Activated T-helper 1 cell treated with anti-CD3 and anti-CD28 coated beads, Interleukin-2, amount 50 U/mL, for 16 hours (primary cell): ENCODE data around the gene ACSS1.

Experiments used
- DNase-seq, 2 donors: peaks; one replicate each; pipeline ENCODE4 v3.0.0-alpha.2; 2020; ENCODE audit warnings: low read depth in 1 of 2, low spot score in 1 of 2

The ACSS1 gene

GRCh38 chr20:24979036-24979960 lies 78.6 kb downstream of the ACSS1 start:
- no peak for DNase-seq

DNA sequence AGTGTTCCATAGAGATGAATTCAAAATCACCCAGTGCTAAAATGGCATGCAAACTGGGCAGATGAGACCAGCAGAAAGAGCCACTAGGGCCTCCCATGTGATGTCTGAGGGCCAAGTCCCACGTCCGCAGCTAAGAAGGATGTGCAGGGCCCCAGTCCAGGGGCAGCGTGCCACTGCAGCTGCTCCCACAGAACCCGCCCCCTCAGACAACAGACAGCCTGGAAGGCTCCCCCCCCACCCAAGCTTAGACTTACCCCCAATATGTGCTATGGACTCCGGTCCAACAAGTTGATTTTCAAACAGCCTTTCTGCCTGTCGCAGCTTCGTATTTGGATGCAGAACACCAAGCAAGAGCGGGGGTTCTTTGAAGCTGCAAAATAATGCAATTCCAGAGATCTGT lies 79.4 kb downstream of the ACSS1 start:
- no peak for DNase-seq

DNA sequence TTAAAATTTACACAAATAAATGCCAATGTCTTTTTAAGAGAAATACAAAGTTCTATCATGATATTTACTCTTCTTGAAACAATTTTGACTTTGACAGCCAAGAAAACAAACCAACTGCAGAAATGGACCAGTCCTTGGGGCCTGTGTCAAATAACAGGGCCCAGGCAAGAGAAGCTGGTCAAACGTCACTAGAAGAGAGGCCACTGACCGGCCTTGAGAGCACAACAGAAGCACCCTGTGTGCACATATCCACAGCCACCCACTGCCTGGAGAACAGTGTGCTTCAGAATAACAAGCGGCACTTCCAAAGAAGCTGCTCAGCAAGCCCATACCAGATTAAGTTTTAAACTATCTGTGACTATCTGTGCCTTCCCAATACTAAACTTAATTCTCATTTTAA lies 80.1 kb downstream of the ACSS1 start:
- DNase-seq = no peak

GRCh38 chr20:24977336-24977735 lies 80.6 kb downstream of the ACSS1 start:
- no peak for DNase-seq

GRCh38 chr20:24972341-24972740 lies 85.6 kb downstream of the ACSS1 start:
- DNase-seq = no peak

- no peak for DNase-seq
Observed at GRCh38 chr20:24971376-24972101, 86.4 kb downstream of the ACSS1 start.

GRCh38 chr20:24970754-24971153 lies 87.2 kb downstream of the ACSS1 start:
- no peak for DNase-seq

DNA sequence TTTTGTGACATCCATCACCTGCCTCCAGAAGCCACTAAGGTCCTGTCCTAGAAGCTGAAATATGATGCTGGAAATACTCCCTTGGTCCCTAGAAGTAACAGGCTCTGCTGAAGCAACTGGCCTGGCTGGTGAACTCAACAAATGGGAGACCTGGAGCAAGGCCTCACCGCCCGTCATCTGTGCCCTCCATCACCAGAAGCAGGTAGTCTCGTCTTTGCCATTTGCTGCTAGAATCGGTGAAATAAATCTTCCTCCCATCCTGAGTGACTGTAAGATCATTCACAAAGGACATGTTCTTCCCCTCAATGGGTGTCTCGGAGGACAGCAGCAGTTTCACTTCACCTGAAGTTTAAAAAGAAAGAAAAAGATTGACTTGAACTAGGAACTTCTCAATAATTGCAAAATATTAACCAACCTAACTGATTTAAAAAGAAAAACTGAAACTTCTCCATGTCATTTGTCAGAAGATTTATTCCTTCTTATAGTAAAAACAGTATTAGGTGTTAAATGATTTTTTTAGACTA lies 87.8 kb downstream of the ACSS1 start:
- DNase-seq = no peak

DNA sequence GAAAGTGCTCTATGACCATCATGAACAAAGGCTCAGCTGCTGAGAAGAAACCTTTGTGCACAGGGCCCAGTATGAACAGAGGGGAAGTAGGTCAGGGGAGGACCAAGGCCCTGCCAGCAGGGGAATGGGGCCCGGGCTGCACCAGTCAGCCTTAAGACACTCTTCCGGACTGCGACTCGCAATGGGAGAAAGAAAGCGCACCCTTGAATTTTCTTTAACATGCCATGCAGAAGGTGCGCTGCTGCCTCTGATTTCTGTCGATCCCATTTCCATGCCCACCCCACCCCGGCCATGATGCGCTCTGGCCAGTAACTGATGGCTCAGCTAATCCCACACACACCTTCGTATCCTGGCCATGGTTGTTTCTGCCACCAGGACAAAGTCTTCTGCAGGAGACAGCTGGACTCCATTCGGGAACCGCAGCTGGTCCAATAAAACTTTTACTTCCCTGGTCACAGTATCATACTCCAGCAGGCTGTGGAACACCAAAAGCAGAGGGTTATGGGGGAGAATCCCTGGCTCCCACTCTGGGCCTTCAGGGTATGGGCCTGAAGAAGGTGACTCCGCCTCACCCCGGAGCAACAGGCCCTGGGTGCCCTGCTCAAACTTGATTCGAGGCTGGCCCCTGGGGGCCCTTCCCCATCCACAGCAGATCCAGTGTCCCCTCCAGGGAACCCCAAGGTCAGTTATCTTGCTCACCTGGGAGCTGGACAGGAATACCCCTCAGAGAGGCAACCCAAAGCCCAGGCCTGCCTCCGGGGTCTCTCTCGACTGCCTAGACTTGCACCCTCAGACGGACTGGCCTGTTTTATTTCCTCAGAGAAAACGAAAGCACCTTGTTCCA lies 88.5 kb downstream of the ACSS1 start:
- DNase-seq = no peak

DNA sequence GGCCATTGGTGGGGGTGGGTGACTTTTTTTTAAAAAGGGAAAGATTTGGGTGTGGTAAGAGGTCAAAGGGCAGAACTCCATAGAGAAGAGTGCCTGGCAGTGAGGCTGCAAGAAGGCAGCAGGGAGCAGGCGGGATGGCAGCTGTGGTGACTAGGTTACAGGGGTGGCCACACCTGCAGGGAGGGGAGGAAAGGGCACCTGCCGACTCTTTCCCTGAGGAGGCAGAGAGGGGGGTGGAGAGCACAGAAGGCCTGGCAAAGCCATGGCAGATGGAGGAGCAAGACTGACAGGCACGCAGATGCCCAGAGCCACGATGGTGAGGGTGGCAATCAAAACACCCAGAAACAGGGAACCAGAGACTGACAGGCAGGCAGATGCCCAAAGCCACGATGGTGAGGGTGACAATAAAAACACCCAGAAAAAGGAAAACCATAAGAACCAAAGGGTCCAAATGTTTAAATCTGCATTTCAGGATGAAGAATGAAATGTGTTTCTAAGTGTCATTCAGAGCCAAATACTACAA lies 89.6 kb downstream of the ACSS1 start:
- no peak for DNase-seq

DNA sequence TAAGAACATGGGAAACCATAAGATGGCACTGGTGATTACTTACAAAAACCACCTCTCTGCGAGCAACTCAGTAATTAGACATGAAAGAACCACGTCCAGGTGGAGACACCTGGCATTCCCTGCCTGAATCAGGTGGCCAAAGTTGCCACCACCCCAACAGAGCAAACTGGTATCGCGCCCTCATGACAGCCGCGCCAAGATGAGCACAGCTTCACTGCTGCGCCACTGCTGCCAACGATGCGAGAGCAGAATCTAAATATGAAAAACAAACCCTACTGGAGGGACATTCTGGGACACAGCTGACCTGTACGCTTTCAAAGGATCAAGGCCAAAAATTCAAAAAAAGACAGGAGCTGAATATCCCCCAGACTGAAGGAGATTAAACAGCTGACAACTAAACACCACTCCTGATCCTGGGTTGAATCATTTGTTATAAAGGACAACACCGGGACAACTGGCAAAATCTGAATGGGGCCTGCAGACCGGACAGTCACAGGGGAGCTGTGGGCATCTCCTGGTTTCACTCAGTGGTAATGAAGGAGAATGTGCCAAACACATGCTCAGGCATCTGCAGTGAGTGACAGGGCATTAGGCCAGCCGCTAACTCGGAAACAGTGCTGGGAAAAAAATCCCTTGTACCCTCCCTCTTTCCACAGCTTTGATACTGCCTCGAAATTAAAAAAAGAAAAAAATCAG lies 91.5 kb downstream of the ACSS1 start:
- DNase-seq = no peak

DNA sequence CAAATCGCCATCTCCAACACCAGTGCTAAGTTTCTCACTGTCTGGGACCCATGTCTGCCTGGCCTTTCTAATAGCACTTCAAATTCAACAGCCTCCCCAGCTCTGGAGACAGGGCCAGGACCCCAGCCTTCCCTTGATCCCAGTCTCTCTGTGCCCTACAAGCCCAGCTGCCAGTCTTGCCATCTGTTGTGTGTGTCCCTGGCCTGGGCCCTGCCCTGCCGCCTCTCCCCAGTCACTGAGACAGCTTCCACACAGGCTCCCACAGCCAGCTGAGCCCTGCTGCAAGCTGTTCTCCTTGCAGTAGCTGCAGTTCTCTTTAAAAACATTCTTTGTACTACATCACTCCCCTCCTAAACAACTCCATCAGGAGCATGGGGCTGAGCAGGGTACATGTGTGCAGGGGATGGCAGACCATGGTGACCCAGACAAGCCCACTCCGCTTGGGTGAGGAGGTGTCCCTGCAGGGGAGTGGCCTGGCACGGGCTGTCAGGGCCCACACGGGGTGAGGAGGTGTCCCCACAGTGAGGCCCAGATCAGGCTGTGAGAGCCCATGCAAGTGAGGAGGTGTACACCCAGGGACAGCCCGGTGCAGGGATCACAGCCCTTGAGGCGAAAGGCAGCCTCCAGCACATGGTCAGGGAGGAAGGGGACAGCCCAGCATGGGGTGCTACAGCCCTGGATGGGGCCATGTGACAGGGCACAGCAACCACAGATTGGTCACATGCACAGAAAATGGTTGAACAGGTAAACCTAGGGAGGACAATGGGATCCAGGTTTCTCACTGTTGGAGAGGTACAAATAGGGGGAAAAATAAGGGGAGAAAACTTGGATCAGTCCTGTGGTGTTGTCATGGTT lies 92.6 kb downstream of the ACSS1 start:
- no peak for DNase-seq

DNA sequence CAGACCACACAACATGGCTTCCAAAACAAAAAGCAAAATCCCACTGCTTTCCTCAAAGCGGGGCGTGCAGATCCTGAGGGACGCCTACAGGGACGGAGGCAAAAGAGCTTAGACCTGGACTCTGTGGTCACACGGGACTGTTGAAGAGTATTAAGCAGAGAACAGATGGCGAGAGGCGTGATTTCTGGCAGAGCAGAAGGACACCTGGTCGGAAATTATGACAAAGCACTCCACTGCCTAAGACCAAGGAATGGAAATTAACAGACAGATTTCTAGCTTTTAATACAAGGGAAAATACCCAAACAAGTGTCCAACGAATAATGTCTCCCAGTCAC lies 93.5 kb downstream of the ACSS1 start:
- no peak for DNase-seq

DNA sequence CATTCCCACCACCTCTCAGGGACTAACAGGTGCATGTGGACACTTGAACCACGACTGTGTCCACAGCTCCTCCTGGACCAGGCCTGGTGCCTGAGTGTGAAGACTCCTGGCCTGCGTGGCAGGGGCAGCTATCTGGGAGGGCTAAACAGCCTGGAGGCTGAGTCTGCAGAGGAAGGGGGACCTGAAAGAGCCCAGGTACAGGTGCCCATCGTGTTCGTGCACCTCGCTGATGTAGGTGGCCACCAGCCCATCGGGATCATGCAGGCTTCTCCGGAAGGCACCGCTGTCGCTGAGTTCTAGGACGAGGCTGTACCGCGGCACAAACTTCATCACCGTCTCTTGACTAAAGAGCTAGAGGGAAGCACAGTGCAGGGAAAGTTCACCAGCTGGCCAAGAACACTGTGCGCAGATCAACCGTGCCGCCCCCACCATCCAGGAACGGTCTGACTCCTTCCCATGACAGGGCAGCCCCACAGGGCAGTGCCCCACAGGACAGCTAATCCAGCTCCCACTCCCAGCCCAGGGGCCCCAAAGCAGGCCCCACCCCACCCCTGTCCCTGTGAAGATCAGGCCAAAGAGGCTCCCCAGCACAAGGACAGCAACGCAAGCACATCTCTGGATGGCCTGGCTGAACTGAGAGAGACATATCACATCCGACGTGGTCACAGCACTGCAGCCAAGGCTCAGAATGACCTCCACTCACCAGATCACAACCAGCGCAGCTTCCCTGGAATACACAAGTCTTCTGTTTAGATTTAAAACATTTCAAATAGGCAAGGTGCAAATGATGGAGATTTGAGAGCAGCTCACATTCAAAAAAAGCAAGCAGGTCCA lies 94.0 kb downstream of the ACSS1 start:
- no peak for DNase-seq

- DNase-seq = no peak
Observed at GRCh38 chr20:24962510-24962909, 95.4 kb downstream of the ACSS1 start.

DNA sequence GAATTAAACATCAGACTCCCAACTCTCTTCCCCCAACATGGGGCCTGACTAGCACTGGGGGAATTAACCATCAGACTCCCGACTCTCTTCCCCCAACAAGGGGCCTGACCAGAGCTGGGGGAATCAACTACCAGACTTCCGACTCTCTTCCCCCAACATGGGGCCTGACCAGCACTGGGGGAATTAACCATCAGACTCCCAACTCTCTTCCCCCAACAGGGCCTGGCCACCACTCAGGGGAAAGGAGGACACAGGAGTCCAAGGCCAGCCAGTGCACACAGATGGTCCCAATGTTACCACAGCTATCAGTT lies 95.8 kb downstream of the ACSS1 start:
- DNase-seq = no peak

DNA sequence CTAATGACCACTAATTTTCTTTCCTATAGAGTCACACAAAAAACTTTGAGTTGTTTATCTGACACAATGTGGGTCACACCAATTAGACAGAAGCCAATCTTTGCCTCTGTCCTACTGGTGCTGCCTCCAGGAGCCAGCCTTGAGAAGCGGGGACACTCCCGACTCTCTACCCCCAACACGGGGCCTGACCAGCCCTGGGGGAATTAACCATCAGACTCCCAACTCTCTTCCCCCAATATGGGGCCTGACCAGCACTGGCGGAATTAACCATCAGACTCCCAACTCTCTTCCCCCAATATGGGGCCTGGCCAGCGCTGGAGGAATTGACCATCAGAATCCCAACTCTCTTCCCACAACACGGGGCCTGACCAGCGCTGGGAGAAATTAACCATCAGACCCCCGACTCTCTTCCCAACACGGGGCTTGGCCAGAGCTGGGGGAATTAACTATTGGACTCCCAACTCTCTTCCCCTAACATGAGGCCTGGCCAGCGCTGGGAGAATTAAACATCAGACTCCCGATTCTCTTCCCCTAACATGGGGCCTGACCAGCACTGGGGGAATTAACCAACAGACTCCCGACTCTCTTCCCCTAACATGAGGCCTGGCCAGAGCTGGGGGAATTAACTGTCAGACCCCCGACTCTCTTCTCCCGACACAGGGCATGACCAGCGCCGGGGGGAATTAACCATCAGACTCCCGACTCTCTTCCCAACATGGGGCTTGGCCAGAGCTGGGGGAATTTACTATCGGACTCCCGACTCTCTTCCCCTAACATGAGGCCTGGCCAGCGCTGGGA lies 96.4 kb downstream of the ACSS1 start:
- no peak for DNase-seq

- no peak for DNase-seq
Observed at GRCh38 chr20:24960861-24961260, 97.1 kb downstream of the ACSS1 start.
